OCI-LY7 (cell line): ENCODE data around the gene ROCK2. TPM values are rescaled to one million over a fixed set of nuclear protein-coding genes. Genes with fewer than 3 reads are reported as not detected.

Source experiments
- BruUV-seq: library from RNA; stranded (reverse); fragments of 400-500 nt; replicated peaks from 2 replicates; lab custom pipeline; 2021; lab: Mats Ljungman, UMichigan
- CTCF ChIA-PET: fragments of 300-600 bp; sonication (Branson Sonifier 250); formaldehyde crosslinking; loops from one replicate; lab custom pipeline; 2022; ENCODE audit warnings: antibody characterized with exemption; ENCODE audit not compliant: unreplicated experiment; lab: Charles Lee
- POLR2A ChIA-PET: fragments of 300-600 bp; sonication (Branson Sonifier 250); formaldehyde crosslinking; loops from one replicate; lab custom pipeline; 2022; ENCODE audit warnings: antibody characterized with exemption; lab: Charles Lee
- DNase-seq: peaks from one replicate; pipeline ENCODE4 v3.0.0-alpha.2; 2015; ENCODE audit warnings: low spot score
- H2AFZ ChIP-seq: fragments of 200-600 bp; sonication (generic), shearing (Covaris generic); 2 replicates; pipeline ENCODE4 v1.6.1; 2014; ENCODE audit warnings: mild to moderate bottlenecking, antibody characterized with exemption, low read length, moderate library complexity
- H3K27ac ChIP-seq: fragments of 200-600 bp; sonication (generic); 2 replicates; pipeline ENCODE4 v1.5.1; 2014; ENCODE audit warnings: mixed run types, low read depth, mild to moderate bottlenecking, moderate library complexity, low read length, inconsistent platforms; ENCODE audit not compliant: poor library complexity, severe bottlenecking
- H3K36me3 ChIP-seq: fragments of 200-600 bp; sonication (generic); 2 replicates; pipeline ENCODE4 v1.6.1; 2014; ENCODE audit warnings: mild to moderate bottlenecking, antibody characterized with exemption, low read length, moderate library complexity, mixed read lengths; ENCODE audit not compliant: insufficient read depth
- H3K4me1 ChIP-seq: fragments of 200-600 bp; sonication (generic); 2 replicates; pipeline ENCODE4 v1.5.1; 2014; ENCODE audit warnings: mild to moderate bottlenecking, low read length; ENCODE audit not compliant: insufficient read depth, poor library complexity, severe bottlenecking
- H3K4me2 ChIP-seq: fragments of 200-600 bp; sonication (generic); 2 replicates; pipeline ENCODE4 v1.6.1; 2014; ENCODE audit warnings: mild to moderate bottlenecking, low read length
- H3K4me3 ChIP-seq: fragments of 200-600 bp; sonication (generic); 2 replicates; pipeline ENCODE4 v1.5.1; 2014; ENCODE audit warnings: mild to moderate bottlenecking, low read depth, low read length; ENCODE audit not compliant: poor library complexity, severe bottlenecking
- H3K79me2 ChIP-seq: fragments of 200-600 bp; sonication (generic); 2 replicates; pipeline ENCODE4 v1.6.1; 2016; ENCODE audit warnings: low read depth, mild to moderate bottlenecking, low read length, moderate library complexity, mixed read lengths; ENCODE audit not compliant: insufficient read depth
- H3K9me2 ChIP-seq: fragments of 200-600 bp; sonication (generic); 2 replicates; pipeline ENCODE4 v1.6.1; 2016; ENCODE audit warnings: mild to moderate bottlenecking, low read length, mixed read lengths; ENCODE audit not compliant: insufficient read depth
- H3K9me3 ChIP-seq: fragments of 200-600 bp; sonication (generic); 2 replicates; pipeline ENCODE4 v1.6.1; 2014; ENCODE audit warnings: mild to moderate bottlenecking, mixed run types, low read length, mixed read lengths
- H4K20me1 ChIP-seq: fragments of 200-600 bp; sonication (generic); 2 replicates; pipeline ENCODE4 v1.6.1; 2014; ENCODE audit warnings: mild to moderate bottlenecking, antibody characterized with exemption, low read length, moderate library complexity, mixed read lengths; ENCODE audit not compliant: insufficient read depth
- EZH2phosphoT487 ChIP-seq: fragments of 200-600 bp; sonication (generic); IDR thresholded peaks from 2 replicates; pipeline ENCODE4 v1.6.1; 2018; ENCODE audit warnings: low read depth, borderline replicate concordance, mild to moderate bottlenecking, mixed run types, antibody characterized with exemption, low read length, moderate library complexity, mixed read lengths
- intact Hi-C: fragments of 100-400 bp; cut with micrococcal nuclease; formaldehyde crosslinking; loops from one replicate; pipeline ENCODE4 v1.10.0; 2022; ENCODE audit not compliant: unreplicated experiment
- total RNA-seq, 2 experiments: library from RNA; depleted of rRNA in 1 of 2; stranded (reverse); fragments of >200 nt in 1 of 2; shearing (Covaris generic) in 1 of 2; gene quantifications; 2 replicates each; pipeline ENCODE4 v1.2.3, GENCODE V29; 2014 to 2022
- TF ChIP-seq, protein P1 (sequence below): fragments of 200-600 bp; sonication (generic); conservative IDR thresholded peaks from 2 replicates; pipeline ENCODE4 v1.5.1; 2014; ENCODE audit warnings: mild to moderate bottlenecking, antibody characterized with exemption, low read length, moderate library complexity, mixed read lengths

Gene ROCK2
- total RNA-seq, 2 experiments from 2014 or later = 12.4 to 21.0 TPM

DNA sequence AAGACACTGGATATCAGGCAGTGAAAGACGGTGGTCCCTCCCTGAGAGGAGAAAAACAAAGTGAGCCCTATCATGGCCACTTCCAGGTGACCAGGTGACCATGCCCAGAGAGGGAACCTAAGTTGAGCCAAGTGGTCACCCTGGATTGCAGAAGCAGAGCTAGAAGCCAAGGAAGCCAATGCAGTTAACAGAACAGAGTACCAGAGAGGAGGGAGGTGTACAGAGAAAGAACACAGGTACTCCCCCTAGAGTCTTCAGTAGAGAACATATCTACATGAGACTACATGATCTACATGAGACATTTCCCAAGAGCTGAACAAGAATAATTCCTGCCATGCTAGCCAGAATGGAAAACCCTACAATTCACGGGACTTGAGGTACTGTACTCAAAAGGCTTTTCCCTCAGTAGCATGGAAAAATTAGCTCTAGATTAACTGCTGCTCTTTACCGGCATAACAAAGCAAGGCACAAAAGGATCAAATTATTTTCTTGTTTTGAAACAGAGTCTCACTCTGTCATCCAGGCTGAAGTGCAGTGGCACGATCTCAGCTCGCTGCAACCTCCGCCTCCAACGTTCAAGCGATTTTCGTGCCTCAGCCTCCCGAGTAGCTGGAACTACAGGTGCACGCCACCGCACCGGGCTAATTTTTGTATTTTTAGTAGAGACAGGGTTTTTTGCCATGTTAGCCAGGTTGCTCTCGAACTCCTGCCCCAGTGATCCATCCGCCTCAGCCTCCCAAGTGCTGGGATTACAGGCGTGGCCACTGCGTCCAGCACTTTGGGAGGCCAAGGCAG, 23.5 kb downstream of the ROCK2 start:
- CTCF ChIA-PET = no interaction called here

DNA sequence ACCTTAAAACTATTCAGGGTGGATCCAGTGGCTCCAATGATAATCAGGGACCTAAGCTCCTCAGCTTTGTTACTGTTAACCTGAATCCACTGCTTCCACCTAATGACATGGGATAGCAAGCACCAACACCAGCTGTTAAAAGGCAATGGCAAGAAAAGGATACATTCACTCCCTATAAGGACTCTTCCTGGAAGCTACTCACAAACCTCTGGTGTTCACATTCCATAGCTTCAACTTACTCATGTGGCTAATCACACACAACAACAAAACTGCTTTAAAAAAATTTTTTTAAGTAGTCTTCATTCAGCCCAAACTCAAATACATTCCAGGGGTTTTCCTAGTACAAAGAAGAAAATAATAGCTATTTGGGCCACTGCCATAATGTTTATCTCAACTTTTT, 24.5 kb downstream of the ROCK2 start:
- Histone ChIP-seq H3K36me3 (no peaks in the 10 kb centered on the region), H3K9me2 (no peaks in the 10 kb centered on the region), H2AFZ (no peak overlapping the region), H3K27ac (no peak overlapping the region), H3K4me1 (no peaks in the 10 kb centered on the region), H3K4me3 (no peak overlapping the region), H3K4me2 (no peak overlapping the region), H3K9me3 (no peaks in the 10 kb centered on the region), H4K20me1 (peaks cover 19% of the 10 kb centered on the region; the same call in 1 of the 2 replicates), H3K79me2 (peaks cover 11% of the 10 kb centered on the region; the same call in 1 of the 2 replicates)
- TF ChIP-seq, protein P1, sequence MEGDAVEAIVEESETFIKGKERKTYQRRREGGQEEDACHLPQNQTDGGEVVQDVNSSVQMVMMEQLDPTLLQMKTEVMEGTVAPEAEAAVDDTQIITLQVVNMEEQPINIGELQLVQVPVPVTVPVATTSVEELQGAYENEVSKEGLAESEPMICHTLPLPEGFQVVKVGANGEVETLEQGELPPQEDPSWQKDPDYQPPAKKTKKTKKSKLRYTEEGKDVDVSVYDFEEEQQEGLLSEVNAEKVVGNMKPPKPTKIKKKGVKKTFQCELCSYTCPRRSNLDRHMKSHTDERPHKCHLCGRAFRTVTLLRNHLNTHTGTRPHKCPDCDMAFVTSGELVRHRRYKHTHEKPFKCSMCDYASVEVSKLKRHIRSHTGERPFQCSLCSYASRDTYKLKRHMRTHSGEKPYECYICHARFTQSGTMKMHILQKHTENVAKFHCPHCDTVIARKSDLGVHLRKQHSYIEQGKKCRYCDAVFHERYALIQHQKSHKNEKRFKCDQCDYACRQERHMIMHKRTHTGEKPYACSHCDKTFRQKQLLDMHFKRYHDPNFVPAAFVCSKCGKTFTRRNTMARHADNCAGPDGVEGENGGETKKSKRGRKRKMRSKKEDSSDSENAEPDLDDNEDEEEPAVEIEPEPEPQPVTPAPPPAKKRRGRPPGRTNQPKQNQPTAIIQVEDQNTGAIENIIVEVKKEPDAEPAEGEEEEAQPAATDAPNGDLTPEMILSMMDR = no peak
- no peak for TF ChIP-seq EZH2phosphoT487
- no peak for DNase-seq
- ChIA-PET POLR2A (interaction anchor here (0.5 to 1.3 kb wide), 4 partner anchors 10 to 624 kb away, joined by 3 to 5 read pairs (median 4); no protein-coding TSS in a partner anchor), CTCF (no interaction called here)
- no TSS peak for BruUV-seq
- intact Hi-C loops = no loop called here

More for the DNA sequence above, 23.5 kb downstream of the ROCK2 start:
- TF ChIP-seq EZH2phosphoT487 = no peak
- TF ChIP-seq, protein P1 = 0 out of 2 replicates have a peak, but pooled peaks have one; percentile 24
- Histone ChIP-seq H3K4me1 (no peaks in the 10 kb centered on the region), H4K20me1 (peaks cover 16% of the 10 kb centered on the region; the same call in 1 of the 2 replicates), H3K27ac (no peak overlapping the region), H3K9me3 (no peaks in the 10 kb centered on the region), H3K79me2 (peaks cover 6% of the 10 kb centered on the region; the same call in 1 of the 2 replicates), H3K9me2 (no peaks in the 10 kb centered on the region), H3K36me3 (no peaks in the 10 kb centered on the region), H3K4me3 (no peak overlapping the region), H2AFZ (no peak overlapping the region), H3K4me2 (no peak overlapping the region)
- intact Hi-C loops = no loop called here
- no peak for DNase-seq
- POLR2A ChIA-PET = interaction anchor here (0.6 to 1.4 kb wide), 5 partner anchors 10 to 496 kb away, joined by 3 to 5 read pairs (median 3); no protein-coding TSS in a partner anchor
- BruUV-seq = no TSS peak
